Psoas muscle (tissue), 8 donors: ENCODE data around the gene RBM20. TPM values are rescaled to one million over a fixed set of nuclear protein-coding genes. Genes with fewer than 3 reads are reported as not detected.

Source experiments
- ATAC-seq, 4 donors: fragments of 200-7000 bp; cut with Tn5 transposase; one replicate each; pipeline ENCODE4 v1.9.1; 2020; ENCODE audit warnings: moderate library complexity in 3 of 4, mild to moderate bottlenecking in 2 of 4
- DNase-seq, 2 donors: peaks; one replicate each; pipeline ENCODE4 v3.0.0-alpha.2; 2020
- H3K27ac ChIP-seq: fragments of 200-600 bp; one replicate; pipeline ENCODE4 v1.8.0; 2022
- H3K27me3 ChIP-seq, 3 donors: fragments of 200-600 bp in 1 of 3; one replicate each; pipeline versions ENCODE4 v1.6.1 to v1.8.0; 2013 to 2022; ENCODE audit warnings: low read length in 2 of 3, mild to moderate bottlenecking in 2 of 3, moderate library complexity in 1 of 3; ENCODE audit not compliant: insufficient read depth in 3 of 3
- H3K36me3 ChIP-seq, 2 donors: fragments of 200-600 bp in 1 of 2; one replicate each; pipeline versions ENCODE4 v1.6.1 to v1.8.0; 2013 to 2022; ENCODE audit warnings: low read depth in 1 of 2, mild to moderate bottlenecking in 1 of 2, moderate library complexity in 1 of 2; ENCODE audit not compliant: insufficient read depth in 1 of 2
- H3K4me1 ChIP-seq: fragments of 200-600 bp; one replicate; pipeline ENCODE4 v1.8.0; 2022
- H3K4me3 ChIP-seq: fragments of 200-600 bp; one replicate; pipeline ENCODE4 v1.8.0; 2022; ENCODE audit warnings: mild to moderate bottlenecking
- H3K9me3 ChIP-seq: fragments of 200-600 bp; one replicate; pipeline ENCODE4 v1.8.0; 2022
- CTCF ChIP-seq: fragments of 200-600 bp; IDR thresholded peaks from one replicate; pipeline ENCODE4 v1.8.0; 2022; ENCODE audit warnings: antibody characterized with exemption
- WGBS, 3 donors: extraction: QIAGEN DNeasy Blood & Tissue Kit; methylation state at CpG; one replicate each; pipeline versions ENCODE4 v1.1.6 to v1.1.7; 2013; 5-methylcytosine and 5-hydroxymethylcytosine counted together
- intact Hi-C, 2 donors: fragments of 100-400 bp; cut with DNase I; formaldehyde crosslinking; loops; one replicate each; pipeline versions ENCODE4 v1.11.0 to v1.14.2; 2022
- polyA plus RNA-seq, 3 donors: library from polyadenylated mRNA; stranded (reverse); fragments of 200-250 nt; gene quantifications; one replicate each; pipeline ENCODE4 v1.2.3, GENCODE V29; 2013
- total RNA-seq, 4 donors: library from RNA; stranded (reverse); fragmentation: NEBNext Ultra II Directional in 2 of 4; extraction: Animal tissue kit (Norgen Biotek cat#: 25700) in 2 of 4; gene quantifications; one replicate each; pipeline versions ENCODE4 v1.2.1 to v1.2.4, GENCODE V29; 2021 to 2023
- donor health status: healthy with polysubstance abuse.
- donor health status: DM: no; HTN: no; CAD: no; lungs with moderate emphysema.
- donor health status: Bipolar disorder and iron deficiency.
- donor health status: healthy.
- donor health status: DM: yes; HTN: yes; CAD: no.
- donor health status: DM: no; HTN: no; CAD: no.
- donor health status: DM: no; HTN: no; CAD: no.
- donor health status: DM: yes; HTN: yes; CAD: no.

RBM20 gene
- total and polyA plus RNA-seq, 7 donors: 1.6 to 48.8 (median 14.2) TPM

GRCh38 chr10:110872145-110872983 lies 228.2 kb downstream of the RBM20 start:
- TF ChIP-seq CTCF: no peak
- intact Hi-C loops: loop anchor here (5.0 kb wide), 3 partner anchors 45 to 70 kb away; no protein-coding TSS in a partner anchor
- H3K27ac ChIP-seq: peak overlapping the region; percentile 96
- H3K4me1 ChIP-seq: peaks cover 22% of the 10 kb centered on the region
- 0 to 1% (median 0%) methylated on average over 50 to 70 of the region's 70 CpGs for WGBS, 3 donors
- DNase-seq (peak; percentile 63 to 82), ATAC-seq (peak; percentile 68 to 79 (median 74))
- peak overlapping the region; percentile 96 for H3K4me3 ChIP-seq
- H3K36me3 ChIP-seq: peaks cover 0 to 13% of the 10 kb centered on the region in 2 donors
- no peaks in the 10 kb centered on the region for H3K9me3 ChIP-seq
- H3K27me3 ChIP-seq: no peaks in the 10 kb centered on the region

- DNase-seq: no peak
- WGBS, 3 donors: 7 to 9% (median 7%) methylated on average over 16 of the region's 16 CpGs
- Histone ChIP-seq H3K27ac (peak overlapping the region; percentile 96), H3K4me3 (peak overlapping the region; percentile 96), H3K9me3 (no peaks in the 10 kb centered on the region), H3K27me3 (no peaks in the 10 kb centered on the region), H3K36me3 (peaks cover 0 to 20% of the 10 kb centered on the region in 2 donors), H3K4me1 (peaks cover 22% of the 10 kb centered on the region)
- intact Hi-C loops: loop anchor here (5.0 kb wide), 3 partner anchors 46 to 71 kb away; no protein-coding TSS in a partner anchor
- TF ChIP-seq CTCF: no peak
- no peak for ATAC-seq
Observed at GRCh38 chr10:110872984-110873923, 229.1 kb downstream of the RBM20 start.

GRCh38 chr10:110873951-110874350 lies 229.8 kb downstream of the RBM20 start:
- no peak for ATAC-seq
- no peak overlapping the region for H3K27ac ChIP-seq
- H3K4me3 ChIP-seq: peak overlapping the region; percentile 96
- TF ChIP-seq CTCF: no peak
- peaks cover 0 to 27% of the 10 kb centered on the region in 2 donors for H3K36me3 ChIP-seq
- H3K4me1 ChIP-seq: peaks cover 22% of the 10 kb centered on the region
- no peaks in the 10 kb centered on the region for H3K27me3 ChIP-seq
- intact Hi-C loops: loop anchor here (5.0 kb wide), 3 partner anchors 47 to 72 kb away; no protein-coding TSS in a partner anchor
- H3K9me3 ChIP-seq: no peaks in the 10 kb centered on the region
- no peak for DNase-seq
- 47 to 57% (median 54%) methylated on average over 2 of the region's 2 CpGs for WGBS, 3 donors

GRCh38 chr10:110876000-110876399 lies 231.9 kb downstream of the RBM20 start:
- H3K36me3 ChIP-seq: peaks cover 0 to 31% of the 10 kb centered on the region in 2 donors
- ATAC-seq: no peak
- no peak overlapping the region for H3K27ac ChIP-seq
- WGBS, 3 donors: 70 to 73% (median 72%) methylated on average over 2 of the region's 2 CpGs
- peaks cover 19% of the 10 kb centered on the region for H3K4me1 ChIP-seq
- no peak for DNase-seq
- no peaks in the 10 kb centered on the region for H3K27me3 ChIP-seq
- TF ChIP-seq CTCF: no peak
- H3K9me3 ChIP-seq: no peaks in the 10 kb centered on the region
- intact Hi-C loops: no loop called here
- H3K4me3 ChIP-seq: no peak overlapping the region
